Sigmoid colon (tissue), 3 donors: ENCODE results near the gene MYLK.

Experiments
- CTCF ChIP-seq, 4 experiments: fragments of 450-650 bp in 3 of 4; fragments of 200-600 bp in 1 of 4; IDR thresholded peaks; one replicate each; pipeline ENCODE4 v1.5.1; 2016 to 2019; ENCODE audit warnings: antibody characterized with exemption in 4 of 4, mild to moderate bottlenecking in 3 of 4, moderate library complexity in 2 of 4
- POLR2A ChIP-seq, 2 donors: fragments of 450-650 bp; IDR thresholded peaks; one replicate each; pipeline ENCODE4 v1.6.1; 2016; ENCODE audit warnings: antibody characterized with exemption in 2 of 2, mild to moderate bottlenecking in 2 of 2, moderate library complexity in 2 of 2

- no peak for TF ChIP-seq POLR2A (IDR thresholded peaks at IDR 0.05)
- TF ChIP-seq CTCF (IDR thresholded peaks at IDR 0.05) = no peak
Measured at GRCh38 chr3:123735456-123735855, 148.7 kb downstream of the MYLK start.
